WTC11 (cell line): ENCODE data around the gene TMEM238L. TPM values are rescaled to one million over a fixed set of nuclear protein-coding genes. Genes with fewer than 3 reads are reported as not detected.

Experiments
- ATAC-seq: fragments of 200-7000 bp; cut with Tn5 transposase; 2 replicates; pipeline ENCODE4 v1.10.0; 2021; ENCODE audit warnings: mild to moderate bottlenecking, moderate library complexity
- CTCF ChIA-PET: fragments of 300-600 bp; sonication (Branson Sonifier 250); formaldehyde crosslinking; loops from one replicate; lab custom pipeline; 2021; ENCODE audit warnings: antibody characterized with exemption; lab: Charles Lee
- POLR2A ChIA-PET: fragments of 350-600 bp; sonication (Branson Sonifier 250); formaldehyde crosslinking; loops from one replicate; lab custom pipeline; 2021; ENCODE audit warnings: antibody characterized with exemption; lab: Charles Lee
- DNase-seq: peaks from one replicate; pipeline ENCODE4 v3.0.0; 2021; ENCODE audit warnings: low spot score
- H3K27ac Mint-ChIP-seq: 2 replicates; pipeline ENCODE4 v1.8.0; 2021; ENCODE audit warnings: mixed read lengths
- H3K27me3 Mint-ChIP-seq: 2 replicates; pipeline ENCODE4 v1.8.0; 2021; ENCODE audit warnings: low read depth, mild to moderate bottlenecking, moderate library complexity, mixed read lengths
- H3K36me3 Mint-ChIP-seq: 2 replicates; pipeline ENCODE4 v1.8.0; 2021; ENCODE audit warnings: mixed read lengths
- H3K4me1 Mint-ChIP-seq: 2 replicates; pipeline ENCODE4 v1.8.0; 2022; ENCODE audit warnings: mixed read lengths
- H3K4me3 Mint-ChIP-seq: 2 replicates; pipeline ENCODE4 v1.8.0; 2021; ENCODE audit warnings: mild to moderate bottlenecking, moderate library complexity, mixed read lengths
- H3K9me3 Mint-ChIP-seq: 2 replicates; pipeline ENCODE4 v1.8.0; 2021; ENCODE audit warnings: mixed read lengths
- ATF2 ChIP-seq: sonication (generic); formaldehyde crosslinking; IDR thresholded peaks from 2 replicates; pipeline ENCODE4 v1.8.1; 2022; ENCODE audit warnings: low read depth, missing genetic modification reagents, borderline replicate concordance
- CREM ChIP-seq: sonication (generic); formaldehyde crosslinking; IDR thresholded peaks from 2 replicates; pipeline ENCODE4 v1.8.1; 2022; ENCODE audit warnings: mild to moderate bottlenecking, missing genetic modification reagents, moderate library complexity
- E2F5 ChIP-seq: sonication (generic); formaldehyde crosslinking; IDR thresholded peaks from 2 replicates; pipeline ENCODE4 v1.8.1; 2022; ENCODE audit warnings: mild to moderate bottlenecking, moderate library complexity, missing genetic modification reagents
- ELF4 ChIP-seq: sonication (generic); formaldehyde crosslinking; IDR thresholded peaks from 2 replicates; pipeline ENCODE4 v1.8.1; 2022; ENCODE audit warnings: low read depth, mild to moderate bottlenecking, moderate library complexity, missing genetic modification reagents
- ERG ChIP-seq: fragments of 250-450 bp; sonication (Bioruptor Pico); IDR thresholded peaks from 2 replicates; pipeline ENCODE4 v1.8.0; 2021; ENCODE audit warnings: mild to moderate bottlenecking
- JAZF1 ChIP-seq: fragments of 250-450 bp; sonication (Bioruptor Pico); IDR thresholded peaks from 2 replicates; pipeline ENCODE4 v1.9.0; 2021; ENCODE audit warnings: moderate library complexity, mild to moderate bottlenecking, inconsistent platforms
- KAT7 ChIP-seq: sonication (generic); formaldehyde crosslinking; IDR thresholded peaks from 2 replicates; pipeline ENCODE4 v1.8.1; 2023; ENCODE audit warnings: missing genetic modification reagents, mild to moderate bottlenecking, borderline replicate concordance
- MAX ChIP-seq: sonication (generic); formaldehyde crosslinking; IDR thresholded peaks from 2 replicates; pipeline ENCODE4 v1.8.0; 2022; ENCODE audit warnings: mild to moderate bottlenecking, missing genetic modification reagents
- MYBL2 ChIP-seq: sonication (generic); formaldehyde crosslinking; IDR thresholded peaks from 2 replicates; pipeline ENCODE4 v1.8.1; 2023; ENCODE audit warnings: mild to moderate bottlenecking, moderate library complexity, missing genetic modification reagents
- NFATC4 ChIP-seq: fragments of 250-450 bp; sonication (Bioruptor Pico); IDR thresholded peaks from 2 replicates; pipeline ENCODE4 v1.9.0; 2021; ENCODE audit warnings: mild to moderate bottlenecking
- NFYB ChIP-seq: sonication (generic); formaldehyde crosslinking; conservative IDR thresholded peaks from 2 replicates; pipeline ENCODE4 v1.8.0; 2022; ENCODE audit warnings: low read depth, missing genetic modification reagents
- NR1H2 ChIP-seq: sonication (generic); formaldehyde crosslinking; IDR thresholded peaks from 2 replicates; pipeline ENCODE4 v1.9.0; 2021; ENCODE audit warnings: mild to moderate bottlenecking, moderate library complexity, missing genetic modification reagents
- SOX15 ChIP-seq: fragments of 250-450 bp; sonication (Bioruptor Pico); IDR thresholded peaks from 2 replicates; pipeline ENCODE4 v1.9.0; 2021; ENCODE audit warnings: mild to moderate bottlenecking
- STAT6 ChIP-seq: sonication (generic); formaldehyde crosslinking; conservative IDR thresholded peaks from 2 replicates; pipeline ENCODE4 v1.8.1; 2023; ENCODE audit warnings: mild to moderate bottlenecking, low read depth, missing genetic modification reagents, moderate library complexity
- TP53 ChIP-seq: sonication (generic); formaldehyde crosslinking; IDR thresholded peaks from 2 replicates; pipeline ENCODE4 v1.8.1; 2023; ENCODE audit warnings: mild to moderate bottlenecking, missing genetic modification reagents
- ZNF281 ChIP-seq: sonication (generic); formaldehyde crosslinking; IDR thresholded peaks from 2 replicates; pipeline ENCODE4 v1.8.0; 2023; ENCODE audit warnings: mild to moderate bottlenecking, missing genetic modification reagents
- ZNF396 ChIP-seq: fragments of 250-450 bp; sonication (Bioruptor Pico); IDR thresholded peaks from 2 replicates; pipeline ENCODE4 v1.8.0; 2021; ENCODE audit warnings: mild to moderate bottlenecking, moderate library complexity, borderline replicate concordance
- ZNF532 ChIP-seq: fragments of 250-450 bp; sonication (Bioruptor Pico); IDR thresholded peaks from 2 replicates; pipeline ENCODE4 v1.9.0; 2021; ENCODE audit warnings: mild to moderate bottlenecking, borderline replicate concordance
- ZSCAN18 ChIP-seq: fragments of 250-450 bp; sonication (Bioruptor Pico); IDR thresholded peaks from 2 replicates; pipeline ENCODE4 v2.1.2; 2022; ENCODE audit warnings: mild to moderate bottlenecking, moderate library complexity
- total RNA-seq: library from RNA; stranded (reverse); gene quantifications from 3 replicates; pipeline ENCODE4 v1.2.3, GENCODE V29; 2021

Gene TMEM238L
- total RNA-seq, 1 experiment from 2014 or later = not detected

- Mint-ChIP-seq H3K27me3 (peaks cover 3% of the 10 kb centered on the region; the same call in 1 of the 2 replicates), H3K4me1 (no peaks in the 10 kb centered on the region), H3K27ac (no peak overlapping the region), H3K9me3 (no peaks in the 10 kb centered on the region), H3K4me3 (no peak overlapping the region), H3K36me3 (no peaks in the 10 kb centered on the region)
- ATAC-seq = no peak
- CTCF ChIA-PET = interaction anchor here (0.7 to 1.7 kb wide), 2 partner anchors 32 to 40 kb away, joined by 3 to 5 read pairs; no protein-coding TSS in a partner anchor
- DNase-seq = no peak
- POLR2A ChIA-PET = interaction anchor here (0.7 kb wide), 1 partner anchor 1208 kb away, joined by 3 read pairs; the partner anchor contains the start of gene MAP2K4
- no peak for TF ChIP-seq SOX15
- no peak for TF ChIP-seq NR1H2
- no peak for TF ChIP-seq MAX (CRISPR knock-in tag)
- no peak for TF ChIP-seq ZNF532
- TF ChIP-seq JAZF1 = no peak
- TF ChIP-seq ATF2 (CRISPR knock-in tag) = no peak
- no peak for TF ChIP-seq ZNF281
- no peak for TF ChIP-seq ELF4
- TF ChIP-seq STAT6 (CRISPR knock-in tag) = no peak
- no peak for TF ChIP-seq ERG (CRISPR knock-in tag)
- TF ChIP-seq ZNF396 (CRISPR knock-in tag) = no peak
- TF ChIP-seq TP53 (CRISPR knock-in tag) = no peak
Observed at GRCh38 chr17:10812674-10813073, 8.8 kb upstream of the TMEM238L start.

GRCh38 chr17:10809605-10810004 lies 5.7 kb upstream of the TMEM238L start:
- peaks cover 9% of the 10 kb centered on the region for H3K4me1 Mint-ChIP-seq
- POLR2A ChIA-PET = no interaction called here
- H3K36me3 Mint-ChIP-seq = no peaks in the 10 kb centered on the region
- no peaks in the 10 kb centered on the region for H3K27me3 Mint-ChIP-seq
- DNase-seq (no peak), ATAC-seq (no peak)
- H3K9me3 Mint-ChIP-seq = no peaks in the 10 kb centered on the region
- no peak overlapping the region for H3K4me3 Mint-ChIP-seq
- CTCF ChIA-PET = no interaction called here
- H3K27ac Mint-ChIP-seq = no peak overlapping the region
- TF ChIP-seq E2F5 (CRISPR knock-in tag) (no peak), MYBL2 (CRISPR knock-in tag) (no peak), KAT7 (CRISPR knock-in tag) (no peak), NFATC4 (CRISPR knock-in tag) (no peak), NFYB (CRISPR knock-in tag) (no peak), CREM (CRISPR knock-in tag) (no peak), ZSCAN18 (CRISPR knock-in tag) (no peak)
